ENCODE data around the gene IRF9. TPM values are rescaled to one million over a fixed set of nuclear protein-coding genes. Genes with fewer than 3 reads are reported as not detected.

IRF9 gene
- polyA plus RNA-seq, 1 experiment = 48.4 TPM

- ChIA-PET POLR2A (interaction anchor here (0.5 kb wide), 1 partner anchor 787 kb away, joined by 6 read pairs; no protein-coding TSS in a partner anchor), CTCF (interaction anchor here (1.0 to 3.3 kb wide), 2 partner anchors 10 to 281 kb away, joined by 3 to 27 read pairs; partner anchors contain the start of gene IRF9)
- no peak for DNase-seq (ENCODE audit: low read depth, low spot score)
- Histone ChIP-seq H3K27me3 (ENCODE audit: control insufficient read depth, insufficient read depth, low read length) (no peaks in the 10 kb centered on the region), H3K9me3 (ENCODE audit: control insufficient read depth, insufficient read depth, low read length) (peaks cover 3% of the 10 kb centered on the region; the same call in 1 of the 2 replicates), H3K4me3 (ENCODE audit: low read depth, low read length) (no peak overlapping the region), H3K27ac (ENCODE audit: low read depth, low read length) (no peak overlapping the region)
- no peak for TF ChIP-seq CTCF (IDR thresholded peaks at IDR 0.05; ENCODE audit: low read depth, low read length)
Observed at GRCh38 chr14:24150993-24151392, 10.1 kb upstream of the IRF9 start.

DNA sequence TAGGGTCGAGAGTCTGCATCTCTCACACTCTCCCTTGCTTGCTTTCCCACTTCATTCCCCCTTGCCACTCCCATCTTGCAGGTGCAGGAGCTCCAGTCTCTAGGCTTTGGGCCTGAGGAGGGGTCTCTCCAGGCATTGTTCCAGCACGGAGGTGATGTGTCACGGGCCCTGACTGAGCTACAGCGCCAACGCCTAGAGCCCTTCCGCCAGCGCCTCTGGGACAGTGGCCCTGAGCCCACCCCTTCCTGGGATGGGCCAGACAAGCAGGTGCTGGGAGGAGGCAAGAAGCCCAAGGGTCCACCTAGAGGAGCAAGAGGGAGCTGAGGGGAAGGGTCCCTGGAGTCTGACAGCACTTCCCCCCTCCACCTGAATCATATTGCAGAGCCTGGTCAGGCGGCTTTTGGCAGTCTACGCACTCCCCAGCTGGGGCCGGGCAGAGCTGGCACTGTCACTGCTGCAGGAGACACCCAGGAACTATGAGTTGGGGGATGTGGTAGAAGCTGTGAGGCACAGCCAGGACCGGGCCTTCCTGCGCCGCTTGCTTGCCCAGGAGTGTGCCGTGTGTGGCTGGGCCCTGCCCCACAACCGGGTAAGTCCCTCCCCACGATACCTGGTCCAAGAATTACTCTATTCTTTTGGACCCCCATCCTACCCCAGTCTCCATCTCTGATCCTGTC is 9.5 kb upstream of the IRF9 start:
- ChIA-PET CTCF (interaction anchor here (1.0 to 3.3 kb wide), 2 partner anchors 10 to 280 kb away, joined by 3 to 27 read pairs; partner anchors contain the start of gene IRF9), POLR2A (interaction anchor here (0.5 kb wide), 1 partner anchor 788 kb away, joined by 6 read pairs; no protein-coding TSS in a partner anchor)
- no peak for DNase-seq (ENCODE audit: low read depth, low spot score)
- Histone ChIP-seq H3K9me3 (ENCODE audit: control insufficient read depth, insufficient read depth, low read length) (peaks cover 3% of the 10 kb centered on the region; the same call in 1 of the 2 replicates), H3K27me3 (ENCODE audit: control insufficient read depth, insufficient read depth, low read length) (no peaks in the 10 kb centered on the region), H3K4me3 (ENCODE audit: low read depth, low read length) (no peak overlapping the region), H3K27ac (ENCODE audit: low read depth, low read length) (no peak overlapping the region)
- TF ChIP-seq CTCF (IDR thresholded peaks at IDR 0.05; ENCODE audit: low read depth, low read length) = no peak

DNA sequence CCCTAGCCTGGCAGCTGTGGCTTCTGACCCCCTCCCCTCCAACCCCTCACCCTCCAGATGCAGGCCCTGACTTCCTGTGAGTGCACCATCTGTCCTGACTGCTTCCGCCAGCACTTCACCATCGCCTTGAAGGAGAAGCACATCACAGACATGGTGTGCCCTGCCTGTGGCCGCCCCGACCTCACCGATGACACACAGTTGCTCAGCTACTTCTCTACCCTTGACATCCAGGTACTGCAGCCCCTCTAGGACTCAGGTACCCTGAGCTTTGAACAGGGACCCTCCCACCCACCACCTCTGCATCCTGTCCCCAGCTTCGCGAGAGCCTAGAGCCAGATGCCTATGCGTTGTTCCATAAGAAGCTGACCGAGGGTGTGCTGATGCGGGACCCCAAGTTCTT is 6.0 kb upstream of the IRF9 start:
- DNase-seq (ENCODE audit: low read depth, low spot score) = no peak
- Histone ChIP-seq H3K27me3 (ENCODE audit: control insufficient read depth, insufficient read depth, low read length) (no peaks in the 10 kb centered on the region), H3K4me3 (ENCODE audit: low read depth, low read length) (no peak overlapping the region), H3K27ac (ENCODE audit: low read depth, low read length) (no peak overlapping the region), H3K9me3 (ENCODE audit: control insufficient read depth, insufficient read depth, low read length) (no peaks in the 10 kb centered on the region)
- ChIA-PET CTCF (no interaction called here), POLR2A (no interaction called here)
- no peak for TF ChIP-seq CTCF (IDR thresholded peaks at IDR 0.05; ENCODE audit: low read depth, low read length)

DNA sequence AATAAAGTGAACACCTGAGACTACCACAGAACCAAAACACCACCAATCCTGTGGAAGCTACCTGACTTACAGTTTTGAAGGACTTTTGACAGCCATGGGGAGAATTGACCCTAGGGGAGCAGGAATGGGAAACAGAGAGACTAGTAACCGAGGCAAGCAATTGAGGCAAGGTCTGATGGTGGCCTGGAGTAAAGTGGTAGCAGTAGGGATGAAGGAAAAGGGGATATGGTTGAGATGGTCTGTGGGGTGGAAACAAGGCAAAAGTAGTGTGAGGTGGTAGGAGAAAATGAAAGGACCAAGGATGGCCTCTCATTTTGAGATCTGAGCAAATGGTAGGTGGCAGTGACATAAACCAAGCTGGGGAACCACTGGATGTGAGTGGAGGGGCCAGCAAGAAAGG is 4.2 kb upstream of the IRF9 start:
- Histone ChIP-seq H3K27me3 (ENCODE audit: control insufficient read depth, insufficient read depth, low read length) (no peaks in the 10 kb centered on the region), H3K27ac (ENCODE audit: low read depth, low read length) (no peak overlapping the region), H3K9me3 (ENCODE audit: control insufficient read depth, insufficient read depth, low read length) (no peaks in the 10 kb centered on the region), H3K4me3 (ENCODE audit: low read depth, low read length) (no peak overlapping the region)
- no peak for TF ChIP-seq CTCF (IDR thresholded peaks at IDR 0.05; ENCODE audit: low read depth, low read length)
- CTCF ChIA-PET = interaction anchor here (0.6 kb wide), 1 partner anchor 91 kb away, joined by 3 read pairs; no protein-coding TSS in a partner anchor
- POLR2A ChIA-PET = no interaction called here
- DNase-seq (ENCODE audit: low read depth, low spot score) = no peak

GRCh38 chr14:24157331-24157730 is 3.7 kb upstream of the IRF9 start:
- Histone ChIP-seq H3K4me3 (ENCODE audit: low read depth, low read length) (no peak overlapping the region), H3K9me3 (ENCODE audit: control insufficient read depth, insufficient read depth, low read length) (no peaks in the 10 kb centered on the region), H3K27me3 (ENCODE audit: control insufficient read depth, insufficient read depth, low read length) (no peaks in the 10 kb centered on the region), H3K27ac (ENCODE audit: low read depth, low read length) (no peak overlapping the region)
- CTCF ChIA-PET = interaction anchor here (0.6 kb wide), 1 partner anchor 91 kb away, joined by 3 read pairs; no protein-coding TSS in a partner anchor
- POLR2A ChIA-PET = no interaction called here
- TF ChIP-seq CTCF (IDR thresholded peaks at IDR 0.05; ENCODE audit: low read depth, low read length) = no peak
- no peak for DNase-seq (ENCODE audit: low read depth, low spot score)

All from AG04450 (cell line).